HepG2 (cell line): ENCODE data around the gene MST1. TPM values are rescaled to one million over a fixed set of nuclear protein-coding genes. Genes with fewer than 3 reads are reported as not detected.

Experiments used
- ATAC-seq: fragments of 200-7000 bp; cut with Tn5 transposase; 3 replicates; pipeline ENCODE4 v1.9.1; 2020; ENCODE audit warnings: mild to moderate bottlenecking, moderate library complexity
- BruUV-seq: library from RNA; stranded (reverse); fragments of 400-500 nt; replicated peaks from 2 replicates; lab custom pipeline; 2021; lab: Mats Ljungman, UMichigan
- CTCF ChIA-PET: fragments of 300-600 bp; formaldehyde crosslinking; extraction: SDS; loops from one replicate; lab custom pipeline; 2021; ENCODE audit warnings: low total read pairs, inconsistent platforms, low intra/inter-chr PET ratio; lab: Yijun Ruan, JAX
- POLR2A ChIA-PET: fragments of 350-600 bp; sonication (Branson Sonifier 250); formaldehyde crosslinking; loops from one replicate; lab custom pipeline; 2020; ENCODE audit warnings: antibody characterized with exemption, inconsistent platforms; lab: Yijun Ruan, JAX
- DNase-seq: peaks from one replicate; pipeline ENCODE4 v3.0.0-alpha.2; 2015; ENCODE audit warnings: low spot score
- FAIRE-seq: peaks from 3 replicates; lab custom pipeline; 2011; peaks lifted over from hg19 to GRCh38; lab: Jason Lieb, UNC
- H2AFZ ChIP-seq: one replicate; pipeline ENCODE4 v1.6.1; 2011; ENCODE audit warnings: low read length, inconsistent platforms
- H3K27ac ChIP-seq: fragments of 300-600 bp; 3 replicates; pipeline ENCODE4 v1.8.0; 2011; ENCODE audit warnings: mixed run types, mild to moderate bottlenecking, mixed read lengths, low read length, inconsistent platforms; ENCODE audit not compliant: insufficient read depth; ENCODE audit errors: extremely low read length
- H3K27me3 ChIP-seq, 2 experiments: fragments of 200-600 bp in 1 of 2; 2 replicates in 1 of 2; 3 replicates in 1 of 2; pipeline versions ENCODE4 v1.6.0 to v1.8.0; 2011; ENCODE audit warnings: low read length in 2 of 2, mild to moderate bottlenecking in 2 of 2, moderate library complexity in 2 of 2, inconsistent platforms in 1 of 2; ENCODE audit not compliant: insufficient read depth in 2 of 2, control insufficient read depth in 1 of 2
- H3K36me3 ChIP-seq, 2 experiments: fragments of 200-600 bp in 1 of 2; replicated peaks in 1 of 2; 2 replicates in 1 of 2; 3 replicates in 1 of 2; pipeline versions ENCODE4 v1.5.1 to v1.8.0; 2011; ENCODE audit warnings: low read length in 2 of 2, inconsistent platforms in 1 of 2; ENCODE audit not compliant: insufficient read depth in 2 of 2, control insufficient read depth in 1 of 2
- H3K4me1 ChIP-seq: 2 replicates; pipeline ENCODE4 v1.5.1; 2012; ENCODE audit warnings: low read length, inconsistent platforms; ENCODE audit not compliant: insufficient read depth
- H3K4me2 ChIP-seq: 2 replicates; pipeline ENCODE4 v1.6.0; 2011; ENCODE audit warnings: low read depth, low read length, inconsistent platforms
- H3K4me3 ChIP-seq, 3 experiments: fragments of 200-600 bp in 1 of 3; sonication (generic), shearing (Covaris generic) in 1 of 3; replicated peaks in 1 of 3; 2 replicates each; pipeline ENCODE4 v1.5.1; 2011 to 2016; ENCODE audit warnings: low read length in 3 of 3, inconsistent platforms in 2 of 3, low read depth in 2 of 3, mild to moderate bottlenecking in 2 of 3, control low read depth in 1 of 3, mixed read lengths in 1 of 3; ENCODE audit not compliant: insufficient read depth in 1 of 3
- H3K79me2 ChIP-seq: one replicate; pipeline ENCODE4 v1.6.1; 2011; ENCODE audit warnings: low read length, inconsistent platforms; ENCODE audit not compliant: insufficient read depth
- H3K9ac ChIP-seq: 2 replicates; pipeline ENCODE4 v1.6.0; 2011; ENCODE audit warnings: mild to moderate bottlenecking, low read depth, low read length, inconsistent platforms; ENCODE audit not compliant: insufficient read depth
- H3K9me3 ChIP-seq: 2 replicates; pipeline ENCODE4 v1.5.1; 2012; ENCODE audit warnings: mild to moderate bottlenecking, low read length
- H4K20me1 ChIP-seq: 2 replicates; pipeline ENCODE4 v1.6.0; 2011; ENCODE audit warnings: inconsistent platforms, mild to moderate bottlenecking, low read length, moderate library complexity; ENCODE audit not compliant: insufficient read depth
- FOSL2 ChIP-seq: sonication (generic); formaldehyde crosslinking; IDR thresholded peaks from 2 replicates; pipeline ENCODE4 v1.4.0; 2020; ENCODE audit warnings: missing genetic modification reagents
- HES4 ChIP-seq: sonication (generic); formaldehyde crosslinking; IDR thresholded peaks from 2 replicates; pipeline ENCODE4 v1.9.0; 2021; ENCODE audit warnings: mild to moderate bottlenecking, missing genetic modification reagents, borderline replicate concordance
- MAX ChIP-seq: IDR thresholded peaks from 2 replicates; pipeline ENCODE4 v1.6.1; 2012; ENCODE audit warnings: inconsistent platforms
- MTA3 ChIP-seq: sonication (generic); formaldehyde crosslinking; IDR thresholded peaks from 2 replicates; pipeline ENCODE4 v1.4.0; 2020; ENCODE audit warnings: missing genetic modification reagents
- PRDM15 ChIP-seq: sonication (generic); formaldehyde crosslinking; IDR thresholded peaks from 2 replicates; pipeline ENCODE4 v1.4.0; 2020; ENCODE audit warnings: missing genetic modification reagents
- XBP1 ChIP-seq: sonication (generic); formaldehyde crosslinking; IDR thresholded peaks from 2 replicates; pipeline ENCODE4 v1.5.0; 2020; ENCODE audit warnings: missing genetic modification reagents
- ZBTB43 ChIP-seq: sonication (generic); formaldehyde crosslinking; conservative IDR thresholded peaks from 2 replicates; pipeline ENCODE4 v1.4.0; 2020; ENCODE audit warnings: missing genetic modification reagents
- ZC3H13 ChIP-seq: sonication (generic); formaldehyde crosslinking; IDR thresholded peaks from 2 replicates; pipeline ENCODE4 v1.8.1; 2023; ENCODE audit warnings: mild to moderate bottlenecking, missing genetic modification reagents, moderate library complexity
- ZNF605 ChIP-seq: sonication (generic); formaldehyde crosslinking; IDR thresholded peaks from 2 replicates; pipeline ENCODE4 v1.8.0; 2022; ENCODE audit warnings: mild to moderate bottlenecking, missing genetic modification reagents
- WGBS: methylation state at CpG from one replicate; pipeline ENCODE4 v1.1.6; 2017; ENCODE audit warnings: low lambda C conversion rate; 5-methylcytosine and 5-hydroxymethylcytosine counted together
- in situ Hi-C: cut with HindIII; loops from 2 replicates; pipeline ENCODE4 v1.10.0; 2017; ENCODE audit warnings: low pct_unique_long_range_greater_than_20kb; ENCODE audit not compliant: extremely low pct_ligation_motif_present
- intact Hi-C: fragments of 100-400 bp; cut with micrococcal nuclease; formaldehyde crosslinking; loops from one replicate; pipeline ENCODE4 v1.10.0; 2022; ENCODE audit not compliant: unreplicated experiment
- polyA plus RNA-seq, 8 experiments: library from polyadenylated mRNA; depleted of rRNA in 3 of 8; stranded (reverse) in 7 of 8; unstranded in 1 of 8; fragments of >200 nt; fragmentation: Illumina TruSeq in 4 of 8; extraction: Trizol in 4 of 8; gene quantifications; 2 replicates each; pipeline versions ENCODE4 v1.2.1 to v1.2.3, GENCODE V29; 2011 to 2016; ENCODE audit warnings: low read depth in 4 of 8, missing spikeins in 1 of 8, mixed read lengths in 1 of 8; ENCODE audit not compliant: insufficient read depth in 1 of 8
- total RNA-seq, 5 experiments: library from RNA; depleted of rRNA; stranded (reverse); fragments of >200 nt; fragmentation: Illumina TruSeq; extraction: Trizol; gene quantifications; 2 replicates each; pipeline ENCODE4 v1.2.3, GENCODE V29; 2016; ENCODE audit warnings: low read depth in 1 of 5

Gene MST1
- total and polyA plus RNA-seq, 2 of the 13 experiments (the other 11 are each of a cell fraction or from before 2014, with no cell fraction given): 189 to 452 TPM

- TF ChIP-seq XBP1 (CRISPR knock-in tag) (no peak), PRDM15 (CRISPR knock-in tag) (no peak), ZNF605 (CRISPR knock-in tag) (no peak), MAX (no peak)
These were observed 27.3 kb downstream of the MST1 start (continued) for GRCh38 chr3:49662021-49662420.

- Histone ChIP-seq H3K79me2 (no peaks in the 10 kb centered on the region), H4K20me1 (no peaks in the 10 kb centered on the region), H2AFZ (no peak overlapping the region), H3K9ac (no peak overlapping the region), H3K36me3 (no peaks in the 10 kb centered on the region), H3K27me3 (no peaks in the 10 kb centered on the region), H3K4me2 (no peak overlapping the region), H3K9me3 (no peaks in the 10 kb centered on the region), H3K4me3 (no peak overlapping the region), H3K4me1 (peaks cover 36% of the 10 kb centered on the region), H3K27ac (no peak overlapping the region)
- no TSS peak for BruUV-seq
- FAIRE-seq (no peak), ATAC-seq (no peak), DNase-seq (no peak)
- no peak for TF ChIP-seq FOSL2
- no peak for TF ChIP-seq ZBTB43
- no peak for TF ChIP-seq MTA3 (CRISPR knock-in tag)
- no peak for TF ChIP-seq HES4 (CRISPR knock-in tag)
- TF ChIP-seq ZC3H13: no peak
- WGBS: 88% methylated on average over 13 of the region's 14 CpGs
- ChIA-PET CTCF (no interaction called here), POLR2A (no interaction called here)
- intact Hi-C loops: no loop called here
- in situ Hi-C loops: no loop called here
These were observed 28.0 kb downstream of the MST1 start for GRCh38 chr3:49661281-49661680.
